Lower leg skin (tissue), 3 donors: ENCODE data around the gene ALOX15.

ENCODE experiments used
- POLR2A ChIP-seq, 2 donors: fragments of 450-650 bp; IDR thresholded peaks; one replicate each; pipeline ENCODE4 v1.6.1; 2016 to 2017; ENCODE audit warnings: antibody characterized with exemption in 2 of 2, mild to moderate bottlenecking in 1 of 2, moderate library complexity in 1 of 2
- TF ChIP-seq, protein P1 (sequence below), 3 donors: fragments of 450-650 bp; IDR thresholded peaks; one replicate each; pipeline ENCODE4 v1.5.1; 2016; ENCODE audit warnings: antibody characterized with exemption in 3 of 3, mild to moderate bottlenecking in 3 of 3, moderate library complexity in 2 of 3

- TF ChIP-seq, protein P1, sequence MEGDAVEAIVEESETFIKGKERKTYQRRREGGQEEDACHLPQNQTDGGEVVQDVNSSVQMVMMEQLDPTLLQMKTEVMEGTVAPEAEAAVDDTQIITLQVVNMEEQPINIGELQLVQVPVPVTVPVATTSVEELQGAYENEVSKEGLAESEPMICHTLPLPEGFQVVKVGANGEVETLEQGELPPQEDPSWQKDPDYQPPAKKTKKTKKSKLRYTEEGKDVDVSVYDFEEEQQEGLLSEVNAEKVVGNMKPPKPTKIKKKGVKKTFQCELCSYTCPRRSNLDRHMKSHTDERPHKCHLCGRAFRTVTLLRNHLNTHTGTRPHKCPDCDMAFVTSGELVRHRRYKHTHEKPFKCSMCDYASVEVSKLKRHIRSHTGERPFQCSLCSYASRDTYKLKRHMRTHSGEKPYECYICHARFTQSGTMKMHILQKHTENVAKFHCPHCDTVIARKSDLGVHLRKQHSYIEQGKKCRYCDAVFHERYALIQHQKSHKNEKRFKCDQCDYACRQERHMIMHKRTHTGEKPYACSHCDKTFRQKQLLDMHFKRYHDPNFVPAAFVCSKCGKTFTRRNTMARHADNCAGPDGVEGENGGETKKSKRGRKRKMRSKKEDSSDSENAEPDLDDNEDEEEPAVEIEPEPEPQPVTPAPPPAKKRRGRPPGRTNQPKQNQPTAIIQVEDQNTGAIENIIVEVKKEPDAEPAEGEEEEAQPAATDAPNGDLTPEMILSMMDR (IDR thresholded peaks at IDR 0.05) = no peak
- no peak for TF ChIP-seq POLR2A (IDR thresholded peaks at IDR 0.05)
Observed at GRCh38 chr17:4626734-4627256, 14.7 kb downstream of the ALOX15 start.
